Tongue (tissue), 2 donors: ENCODE data around the gene SAMD8. TPM values are rescaled to one million over a fixed set of nuclear protein-coding genes. Genes with fewer than 3 reads are reported as not detected.
"Not testable (repeated sequence)": the region's sequence is repeated elsewhere in the genome, so short reads cannot be mapped to it uniquely, and the experiment has no call there.

Source experiments
- DNase-seq: peaks from one replicate; pipeline ENCODE4 v3.0.0-alpha.2; 2015
- total RNA-seq: library from RNA; depleted of rRNA; stranded (reverse); fragments of >200 nt; gene quantifications from one replicate; pipeline ENCODE4 v1.2.3, GENCODE V29; 2014

The SAMD8 gene
- total RNA-seq, 1 donor from 2014 or later: 45.6 TPM

GRCh38 chr10:75140246-75140645, 28.8 kb downstream of the SAMD8 start:
- no peak for DNase-seq

GRCh38 chr10:75143353-75143752, 31.9 kb downstream of the SAMD8 start:
- DNase-seq: no peak

- DNase-seq: no peak
Measured at GRCh38 chr10:75145590-75145989, 34.1 kb downstream of the SAMD8 start.

GRCh38 chr10:75146780-75147179, 35.3 kb downstream of the SAMD8 start:
- no peak for DNase-seq

- no peak for DNase-seq
Measured at GRCh38 chr10:75150656-75151055, 39.2 kb downstream of the SAMD8 start.

- no peak for DNase-seq
Measured at GRCh38 chr10:75159519-75159918, 48.1 kb downstream of the SAMD8 start.

- DNase-seq: no peak
Measured at GRCh38 chr10:75165684-75166622, 54.5 kb downstream of the SAMD8 start.

GRCh38 chr10:75166623-75166972, 55.1 kb downstream of the SAMD8 start:
- DNase-seq: no peak

- DNase-seq: no peak
Measured at GRCh38 chr10:75168275-75168674, 56.8 kb downstream of the SAMD8 start.

GRCh38 chr10:75170215-75170614, 58.8 kb downstream of the SAMD8 start:
- DNase-seq: peak; percentile 15

- DNase-seq: no peak
Measured at GRCh38 chr10:75175046-75175445, 63.6 kb downstream of the SAMD8 start.

- DNase-seq: no peak
Measured at GRCh38 chr10:75176046-75176445, 64.6 kb downstream of the SAMD8 start.

GRCh38 chr10:75176736-75177135, 65.3 kb downstream of the SAMD8 start:
- DNase-seq: no peak

- no peak for DNase-seq
Measured at GRCh38 chr10:75179657-75180177, 68.3 kb downstream of the SAMD8 start.

- DNase-seq: peak; percentile 8
Measured at GRCh38 chr10:75180592-75180991, 69.1 kb downstream of the SAMD8 start.

- DNase-seq: no peak
Measured at GRCh38 chr10:75181073-75181472, 69.6 kb downstream of the SAMD8 start.

- no peak for DNase-seq
Measured at GRCh38 chr10:75186310-75186709, 74.9 kb downstream of the SAMD8 start.

- peak; percentile 65 for DNase-seq
Measured at GRCh38 chr10:75187961-75188426, 76.5 kb downstream of the SAMD8 start.

GRCh38 chr10:75188522-75188921, 77.1 kb downstream of the SAMD8 start:
- DNase-seq: not testable (repeated sequence)

- no peak for DNase-seq
Measured at GRCh38 chr10:75189266-75190096, 78.0 kb downstream of the SAMD8 start.

- DNase-seq: no peak
Measured at GRCh38 chr10:75191821-75192568, 80.5 kb downstream of the SAMD8 start.

- not testable (repeated sequence) for DNase-seq
Measured at GRCh38 chr10:75194625-75195024, 83.2 kb downstream of the SAMD8 start.
